Central memory CD8-positive, alpha-beta T cell (primary cell): ENCODE results near the gene ALK.

Source experiments
- ATAC-seq: fragments of 150-1000 bp; cut with Tn5 transposase; replicated peaks from 2 replicates; pipeline ENCODE4 v1.10.0; 2022; ENCODE audit warnings: mild to moderate bottlenecking, moderate FRiP score, moderate number of reproducible peaks; ENCODE audit not compliant: poor library complexity, severe bottlenecking; ENCODE audit errors: extremely low read depth
- DNase-seq, 2 donors: peaks; one replicate each; pipeline ENCODE4 v3.0.0; 2021; ENCODE audit warnings: low spot score in 2 of 2
- H3K27ac Mint-ChIP-seq: one replicate; pipeline ENCODE4 v1.8.0; 2022; ENCODE audit warnings: low read depth, mild to moderate bottlenecking, moderate library complexity, mixed read lengths
- H3K27me3 Mint-ChIP-seq: one replicate; pipeline ENCODE4 v1.8.0; 2022; ENCODE audit warnings: mixed read lengths
- H3K36me3 Mint-ChIP-seq: one replicate; pipeline ENCODE4 v1.8.0; 2022; ENCODE audit warnings: mild to moderate bottlenecking, moderate library complexity, mixed read lengths; ENCODE audit not compliant: insufficient read depth
- H3K4me1 Mint-ChIP-seq: one replicate; pipeline ENCODE4 v1.8.0; 2022; ENCODE audit warnings: mixed read lengths
- H3K4me3 Mint-ChIP-seq: one replicate; pipeline ENCODE4 v1.8.0; 2022; ENCODE audit warnings: mild to moderate bottlenecking, moderate library complexity, mixed read lengths
- H3K9me3 Mint-ChIP-seq: one replicate; pipeline ENCODE4 v1.8.0; 2022; ENCODE audit warnings: mixed read lengths

Gene ALK

DNA sequence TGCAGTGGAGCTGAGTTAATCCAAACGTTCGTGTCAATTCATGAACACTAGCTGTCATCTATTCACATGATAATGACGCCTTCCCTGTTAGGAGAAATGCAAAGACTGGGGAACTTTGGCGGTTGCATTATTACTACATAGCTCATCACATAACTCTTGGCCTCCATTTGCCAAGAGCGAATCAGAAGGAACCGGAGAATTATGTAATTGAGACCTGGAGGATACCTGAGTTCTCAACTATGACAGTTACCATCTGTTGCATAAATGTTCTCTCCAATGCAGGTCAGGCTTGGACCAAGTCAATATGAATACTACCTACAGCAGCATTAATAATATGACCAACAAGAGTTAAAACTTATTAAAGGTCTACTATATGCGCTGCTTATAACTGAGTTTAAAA, 531.7 kb downstream of the ALK start:
- Mint-ChIP-seq H3K27ac (no peak overlapping the region), H3K4me1 (no peaks in the 10 kb centered on the region), H3K36me3 (peaks cover under 1% of the 10 kb centered on the region), H3K27me3 (peaks cover 76% of the 10 kb centered on the region), H3K9me3 (no peaks in the 10 kb centered on the region), H3K4me3 (no peak overlapping the region)
- DNase-seq (no peak), ATAC-seq (no peak)

- H3K27ac Mint-ChIP-seq = no peak overlapping the region
- DNase-seq = no peak
- ATAC-seq = no peak
- no peak overlapping the region for H3K4me3 Mint-ChIP-seq
- H3K27me3 Mint-ChIP-seq = peaks cover 75% of the 10 kb centered on the region
- H3K4me1 Mint-ChIP-seq = no peaks in the 10 kb centered on the region
- no peaks in the 10 kb centered on the region for H3K36me3 Mint-ChIP-seq
- no peaks in the 10 kb centered on the region for H3K9me3 Mint-ChIP-seq
Measured at GRCh38 chr2:29388071-29388470, 533.3 kb downstream of the ALK start.

GRCh38 chr2:29382486-29382885, 538.9 kb downstream of the ALK start:
- Mint-ChIP-seq H3K27me3 (peaks cover 71% of the 10 kb centered on the region), H3K4me1 (no peaks in the 10 kb centered on the region), H3K27ac (no peak overlapping the region), H3K4me3 (no peak overlapping the region), H3K9me3 (no peaks in the 10 kb centered on the region), H3K36me3 (no peaks in the 10 kb centered on the region)
- no peak for ATAC-seq
- DNase-seq = no peak

GRCh38 chr2:29377788-29378187, 543.6 kb downstream of the ALK start:
- no peak for ATAC-seq
- Mint-ChIP-seq H3K4me3 (no peak overlapping the region), H3K27ac (no peak overlapping the region), H3K4me1 (no peaks in the 10 kb centered on the region), H3K27me3 (peaks cover 65% of the 10 kb centered on the region), H3K36me3 (no peaks in the 10 kb centered on the region), H3K9me3 (no peaks in the 10 kb centered on the region)
- no peak for DNase-seq

DNA sequence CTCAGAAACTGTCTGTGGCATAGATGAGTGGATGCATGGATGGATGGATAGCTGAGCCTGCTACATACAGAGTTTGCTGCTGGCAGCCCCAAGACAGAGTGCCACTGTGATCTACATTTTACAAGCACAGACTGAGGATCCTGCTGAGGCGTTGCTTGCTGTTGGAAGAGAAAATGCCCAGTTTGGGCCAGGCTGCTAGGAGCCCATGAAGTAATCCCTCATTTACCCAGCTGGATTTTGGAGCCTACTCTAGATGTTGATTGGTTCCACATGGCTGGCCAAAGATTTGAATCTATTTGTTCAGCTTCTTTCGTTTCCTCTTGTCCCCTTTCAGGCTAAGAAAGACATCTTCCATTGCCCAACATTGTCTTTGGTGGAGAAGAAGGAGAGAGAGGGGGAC, 544.8 kb downstream of the ALK start:
- ATAC-seq (no peak), DNase-seq (no peak)
- Mint-ChIP-seq H3K27me3 (peaks cover 66% of the 10 kb centered on the region), H3K4me1 (no peaks in the 10 kb centered on the region), H3K27ac (no peak overlapping the region), H3K4me3 (no peak overlapping the region), H3K9me3 (no peaks in the 10 kb centered on the region), H3K36me3 (no peaks in the 10 kb centered on the region)

DNA sequence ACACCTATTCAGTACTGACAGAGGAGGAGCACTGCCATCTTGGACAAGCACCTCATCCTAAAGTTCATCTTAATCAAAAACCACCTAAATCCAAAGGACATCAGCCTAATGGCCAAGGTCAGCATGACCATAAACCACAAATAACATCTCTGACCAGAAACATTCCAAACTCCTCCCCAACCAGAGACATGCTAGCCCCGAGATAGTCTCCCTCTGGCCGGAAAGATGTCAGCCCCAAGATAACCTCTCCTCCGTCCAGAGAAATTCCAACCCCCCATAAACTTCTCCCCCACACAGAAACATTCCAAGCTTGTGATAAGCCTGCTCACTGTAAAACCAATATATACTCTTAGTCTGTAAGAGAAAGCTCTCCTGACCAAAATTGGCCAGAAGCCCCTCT, 545.5 kb downstream of the ALK start:
- Mint-ChIP-seq H3K36me3 (no peaks in the 10 kb centered on the region), H3K4me1 (no peaks in the 10 kb centered on the region), H3K9me3 (no peaks in the 10 kb centered on the region), H3K27me3 (peaks cover 66% of the 10 kb centered on the region), H3K4me3 (no peak overlapping the region), H3K27ac (no peak overlapping the region)
- no peak for DNase-seq
- no peak for ATAC-seq

- Mint-ChIP-seq H3K4me1 (no peaks in the 10 kb centered on the region), H3K36me3 (no peaks in the 10 kb centered on the region), H3K27me3 (peaks cover 66% of the 10 kb centered on the region), H3K4me3 (no peak overlapping the region), H3K9me3 (no peaks in the 10 kb centered on the region), H3K27ac (no peak overlapping the region)
- no peak for ATAC-seq
- no peak for DNase-seq
Measured at GRCh38 chr2:29374823-29375222, 546.6 kb downstream of the ALK start.

DNA sequence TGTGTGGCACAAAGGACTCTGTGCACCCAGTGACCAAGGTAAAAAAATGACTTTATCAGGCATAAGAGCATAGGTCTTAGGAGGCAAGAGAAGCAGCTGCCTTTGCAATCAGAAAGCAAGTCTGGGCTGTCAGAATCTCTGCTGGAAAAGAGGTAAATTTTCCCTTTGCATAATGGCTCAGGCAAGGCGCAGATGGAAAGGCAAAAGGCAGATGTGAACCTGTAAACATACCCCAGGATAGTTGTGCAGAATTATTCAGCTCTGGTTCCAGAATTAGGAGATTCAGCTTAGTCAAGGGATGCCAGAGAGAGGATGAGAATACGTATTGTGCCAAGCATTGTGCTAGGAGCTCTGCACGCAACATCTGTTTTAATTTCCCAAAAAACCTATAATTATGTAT, 547.5 kb downstream of the ALK start:
- no peaks in the 10 kb centered on the region for H3K36me3 Mint-ChIP-seq
- DNase-seq (no peak), ATAC-seq (no peak)
- H3K27me3 Mint-ChIP-seq = peaks cover 66% of the 10 kb centered on the region
- no peak overlapping the region for H3K4me3 Mint-ChIP-seq
- no peaks in the 10 kb centered on the region for H3K9me3 Mint-ChIP-seq
- H3K27ac Mint-ChIP-seq = no peak overlapping the region
- H3K4me1 Mint-ChIP-seq = no peaks in the 10 kb centered on the region

- Mint-ChIP-seq H3K4me3 (no peak overlapping the region), H3K27me3 (peaks cover 77% of the 10 kb centered on the region), H3K36me3 (no peaks in the 10 kb centered on the region), H3K9me3 (no peaks in the 10 kb centered on the region), H3K4me1 (no peaks in the 10 kb centered on the region), H3K27ac (no peak overlapping the region)
- ATAC-seq = no peak
- no peak for DNase-seq
Measured at GRCh38 chr2:29372185-29372584, 549.2 kb downstream of the ALK start.

- Mint-ChIP-seq H3K4me3 (no peak overlapping the region), H3K9me3 (no peaks in the 10 kb centered on the region), H3K27ac (no peak overlapping the region), H3K36me3 (no peaks in the 10 kb centered on the region), H3K4me1 (no peaks in the 10 kb centered on the region), H3K27me3 (peaks cover 80% of the 10 kb centered on the region)
- ATAC-seq (no peak), DNase-seq (no peak)
Measured at GRCh38 chr2:29370581-29371125, 550.7 kb downstream of the ALK start.

DNA sequence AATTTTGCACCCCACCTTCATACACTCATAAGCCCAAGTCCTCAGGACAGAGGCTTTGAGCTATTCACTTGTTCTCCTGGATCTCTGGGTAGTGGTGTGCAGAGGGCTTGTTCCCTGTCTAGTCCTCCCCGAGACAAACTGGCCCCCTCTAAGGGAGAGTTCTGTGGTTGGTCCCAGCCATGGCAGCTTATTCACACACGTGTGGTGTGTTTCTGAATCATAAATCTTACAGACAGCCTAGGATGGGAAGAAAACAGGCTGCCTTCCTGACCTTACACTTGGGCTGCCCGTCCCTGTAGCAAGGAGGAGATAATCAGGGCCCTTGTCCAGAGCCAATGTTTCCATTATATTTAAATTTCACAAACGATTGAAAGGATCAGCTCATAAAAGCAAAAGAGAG, 551.2 kb downstream of the ALK start:
- no peaks in the 10 kb centered on the region for H3K36me3 Mint-ChIP-seq
- no peak overlapping the region for H3K4me3 Mint-ChIP-seq
- peaks cover 80% of the 10 kb centered on the region for H3K27me3 Mint-ChIP-seq
- DNase-seq (no peak), ATAC-seq (no peak)
- no peaks in the 10 kb centered on the region for H3K9me3 Mint-ChIP-seq
- H3K27ac Mint-ChIP-seq = no peak overlapping the region
- no peaks in the 10 kb centered on the region for H3K4me1 Mint-ChIP-seq

- ATAC-seq = no peak
- no peaks in the 10 kb centered on the region for H3K4me1 Mint-ChIP-seq
- peaks cover 2% of the 10 kb centered on the region for H3K36me3 Mint-ChIP-seq
- no peak overlapping the region for H3K4me3 Mint-ChIP-seq
- no peaks in the 10 kb centered on the region for H3K9me3 Mint-ChIP-seq
- H3K27ac Mint-ChIP-seq = no peak overlapping the region
- H3K27me3 Mint-ChIP-seq = peaks cover 81% of the 10 kb centered on the region
- DNase-seq = no peak
Measured at GRCh38 chr2:29368659-29369040, 552.7 kb downstream of the ALK start.

GRCh38 chr2:29367986-29368658, 553.3 kb downstream of the ALK start:
- Mint-ChIP-seq H3K4me1 (no peaks in the 10 kb centered on the region), H3K4me3 (no peak overlapping the region), H3K27ac (no peak overlapping the region), H3K36me3 (peaks cover 2% of the 10 kb centered on the region), H3K27me3 (peaks cover 85% of the 10 kb centered on the region), H3K9me3 (no peaks in the 10 kb centered on the region)
- ATAC-seq (no peak), DNase-seq (no peak)
